ENCODE measurements around the gene IRX5.

GRCh38 chr16:54977211-54977610 is 46.5 kb downstream of the IRX5 start:
- TF ChIP-seq CTCF (IDR thresholded peaks at IDR 0.05; ENCODE audit: low read depth, low read length, poor library complexity, severe bottlenecking) (no peak), EZH2phosphoT487 (IDR thresholded peaks at IDR 0.05; ENCODE audit: borderline replicate concordance, low read length) (no peak)
